Skin of body (tissue), 2 donors: ENCODE measurements around the gene GPANK1. TPM values are rescaled to one million over a fixed set of nuclear protein-coding genes. Genes with fewer than 3 reads are reported as not detected.

ENCODE experiments used
- DNase-seq: peaks from one replicate; lab custom pipeline; 2025; lab: John Stamatoyannopoulos, UW
- total RNA-seq: library from RNA; depleted of rRNA; stranded (reverse); fragments of >200 nt; gene quantifications from one replicate; pipeline ENCODE4 v1.2.3, GENCODE V29; 2014

GPANK1 gene
- total RNA-seq, 1 donor from 2014 or later = 8.2 TPM

DNA sequence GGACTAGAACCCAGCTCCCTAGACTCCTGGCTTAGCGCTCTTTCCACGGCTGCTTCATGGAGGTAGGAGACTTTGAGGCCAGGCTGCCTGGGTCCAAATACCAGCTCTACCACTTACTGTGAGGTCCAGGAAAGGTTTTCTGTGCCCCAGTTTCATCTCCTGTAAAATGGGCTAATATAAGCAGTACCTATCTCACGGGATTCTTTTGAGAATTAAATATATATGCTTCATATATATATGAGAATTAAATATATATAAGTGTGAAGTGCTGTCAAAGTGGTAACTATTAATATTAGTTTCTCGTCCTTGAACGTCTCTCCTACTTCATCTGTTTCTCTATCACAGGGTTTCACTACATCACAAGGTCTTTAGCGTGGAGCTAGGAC, 26.3 kb upstream of the GPANK1 start:
- DNase-seq = no peak

DNA sequence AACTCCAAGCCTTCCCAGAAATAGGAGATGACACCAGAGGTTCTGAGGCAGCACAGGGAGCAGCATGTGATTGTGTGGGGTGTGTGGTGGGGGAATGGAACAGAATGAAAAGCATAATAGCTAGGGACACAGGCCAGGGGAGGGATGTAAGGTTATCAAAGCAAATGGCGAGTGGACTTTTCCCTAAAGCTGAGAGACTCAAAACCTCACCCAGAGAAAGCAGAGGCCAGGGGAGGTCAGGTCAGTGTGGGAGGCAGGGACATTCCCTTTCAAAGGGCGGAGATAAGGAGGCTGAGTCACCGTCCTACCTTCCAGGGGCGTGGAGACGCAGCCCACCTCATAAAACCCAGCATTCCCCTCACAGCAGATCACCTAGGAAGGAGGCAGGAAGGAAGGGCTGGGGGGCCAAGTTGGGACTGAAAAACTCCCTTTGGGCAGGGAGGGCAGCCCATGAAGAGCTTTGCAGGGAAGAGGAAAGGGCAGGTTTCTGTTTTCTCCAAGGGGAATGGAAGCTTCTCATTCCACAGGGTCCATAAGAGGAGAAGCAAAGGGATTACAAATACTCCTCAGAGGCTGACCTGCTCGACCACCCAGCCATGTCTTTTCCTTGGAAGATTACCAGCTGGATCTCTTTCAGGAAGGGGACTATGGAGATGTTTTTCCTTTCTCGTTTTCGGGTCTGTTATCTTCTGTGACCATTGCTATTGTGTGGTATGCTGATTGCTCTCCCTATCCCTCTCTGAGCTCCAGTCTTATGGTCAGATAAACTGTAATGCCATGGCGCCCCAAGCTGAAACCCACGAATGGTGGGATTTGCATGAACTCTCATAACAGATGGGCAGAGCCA, 25.7 kb upstream of the GPANK1 start:
- DNase-seq = no peak

DNA sequence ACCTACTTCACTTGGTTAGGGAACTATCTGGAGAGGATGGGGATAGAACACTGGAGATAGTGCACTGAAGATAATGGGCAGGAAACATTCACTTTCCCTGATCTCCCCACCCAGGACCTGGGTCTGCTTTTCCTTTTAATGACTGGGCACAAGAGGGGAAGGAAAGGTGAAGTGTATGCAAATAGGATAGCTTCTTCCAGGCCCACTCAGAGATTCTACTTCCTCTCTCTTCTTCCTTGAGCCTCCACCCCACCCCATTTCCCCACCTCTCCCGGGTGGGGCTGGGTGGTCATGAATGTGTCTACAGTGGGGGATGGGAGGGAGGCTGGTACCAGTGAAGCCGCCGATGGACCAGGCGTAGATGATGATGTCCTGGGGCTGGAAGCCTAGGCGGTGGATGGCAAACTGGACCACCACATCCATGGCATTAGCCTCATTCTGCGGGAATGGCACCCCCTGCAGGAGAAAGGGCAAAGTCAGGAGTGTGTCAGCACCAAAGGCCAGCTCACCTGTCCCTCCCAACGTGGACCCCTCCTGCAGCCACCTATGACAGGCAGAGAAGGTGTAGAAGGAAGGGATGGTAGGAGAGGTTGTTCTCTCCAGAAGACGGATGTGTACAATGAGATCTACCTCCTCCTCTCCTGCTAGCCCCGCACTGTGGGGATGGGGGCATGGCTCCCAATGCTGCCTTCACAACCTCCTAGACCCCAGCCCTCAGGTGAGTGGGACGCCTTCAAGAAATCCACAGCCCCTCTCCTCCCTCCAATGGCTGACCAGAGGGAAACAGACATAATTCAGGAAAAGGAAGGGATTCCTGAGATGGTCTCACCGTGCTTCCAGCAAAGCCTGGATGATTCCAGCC, 24.7 kb upstream of the GPANK1 start:
- DNase-seq = no peak

DNA sequence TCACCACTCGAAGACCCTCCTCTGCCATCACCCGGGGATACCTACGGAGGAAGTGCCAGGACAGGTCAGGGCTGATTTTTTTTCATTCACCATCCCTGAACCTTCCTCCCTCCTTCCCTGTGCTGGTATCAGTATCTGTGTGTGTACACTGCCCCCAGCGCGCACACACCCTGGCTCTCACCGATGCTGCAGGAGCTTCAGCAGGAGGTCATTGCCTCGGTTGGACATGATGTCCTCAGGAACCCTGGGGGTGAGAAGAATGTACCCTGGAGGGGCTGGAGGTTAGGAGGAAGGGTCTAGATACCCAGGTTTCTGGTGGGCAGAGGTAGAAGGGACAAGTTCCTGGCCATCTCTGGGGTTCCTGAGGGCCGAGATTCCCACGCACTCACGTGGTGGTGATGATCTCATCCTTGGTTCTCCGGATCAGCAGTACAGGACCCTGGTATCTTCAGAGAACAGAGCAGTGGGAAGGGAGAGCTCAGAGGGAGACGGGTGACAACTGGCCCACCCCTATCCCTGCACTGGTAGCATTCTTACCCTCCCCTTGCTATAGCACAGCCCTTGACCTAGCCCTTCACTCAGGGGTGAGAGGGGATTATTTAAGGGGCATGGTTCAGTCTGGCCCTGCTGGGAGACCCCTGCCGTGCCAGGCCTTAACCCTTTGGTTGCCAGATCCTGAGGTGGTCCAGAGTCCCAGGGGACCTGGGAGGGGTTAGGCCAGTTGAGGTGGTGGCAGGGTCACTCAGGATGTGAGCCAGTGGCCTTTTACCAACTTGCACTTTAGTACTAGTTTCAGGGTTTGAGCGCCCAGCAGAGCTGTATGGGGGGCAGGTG, 23.3 kb upstream of the GPANK1 start:
- DNase-seq = no peak

DNA sequence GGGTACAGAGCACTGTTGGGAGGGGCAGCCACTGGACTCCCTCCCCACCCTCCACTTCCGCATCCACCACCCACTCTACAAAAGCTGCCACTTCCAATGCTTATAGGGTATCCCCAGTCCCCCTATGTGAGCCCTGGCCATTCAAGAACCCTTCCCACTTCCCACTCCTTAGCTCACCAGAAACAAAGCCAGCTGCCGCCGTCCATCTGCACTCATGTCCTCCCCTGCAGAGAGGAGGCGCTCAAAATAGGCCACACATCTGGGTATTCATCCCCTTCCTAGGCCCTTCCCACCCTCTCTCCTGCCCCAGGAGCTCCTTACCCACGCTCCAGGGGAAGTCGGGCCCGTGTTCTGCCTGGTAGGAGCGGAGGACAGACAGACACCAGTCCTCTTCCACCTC, 22.5 kb upstream of the GPANK1 start:
- DNase-seq = no peak

DNA sequence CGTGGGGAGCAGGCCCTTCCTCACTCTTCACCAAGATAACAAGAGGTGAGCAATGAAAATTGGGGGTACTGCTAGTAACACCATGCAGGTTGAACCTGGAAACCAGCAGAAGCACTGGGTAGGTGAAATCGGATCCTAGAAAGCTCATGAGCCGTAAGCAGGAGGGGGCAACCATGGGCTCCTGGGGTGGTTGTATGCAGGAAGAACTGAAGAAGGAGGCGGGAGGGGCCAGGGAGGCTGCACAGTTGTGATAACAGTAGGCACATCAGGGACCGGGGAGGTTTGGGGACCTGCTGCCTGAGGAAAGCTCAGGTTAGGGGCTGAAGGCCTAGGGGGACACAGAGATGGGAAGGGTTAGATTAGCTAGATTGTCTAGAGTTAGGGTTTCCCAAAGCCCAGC, 21.7 kb upstream of the GPANK1 start:
- no peak for DNase-seq

DNA sequence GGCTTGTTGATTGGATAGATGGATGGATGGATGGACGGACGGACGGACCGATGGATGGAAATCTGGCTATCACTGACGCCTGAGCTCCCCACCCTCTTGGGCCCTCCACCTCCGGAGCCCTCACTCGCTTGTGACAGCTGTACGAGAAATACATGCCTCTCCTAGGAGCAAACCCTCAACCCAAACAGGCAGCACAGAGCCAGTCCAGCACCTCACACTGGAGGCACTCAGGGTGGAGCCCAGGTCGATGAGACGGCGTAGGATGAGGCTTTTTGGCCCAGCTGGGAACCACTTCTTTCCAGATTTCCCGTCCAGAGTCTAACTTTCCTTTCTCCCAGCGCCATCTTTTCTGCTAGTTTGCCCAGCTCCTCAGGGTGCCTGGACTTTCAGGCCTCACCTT, 18.8 kb upstream of the GPANK1 start:
- DNase-seq = no peak

DNA sequence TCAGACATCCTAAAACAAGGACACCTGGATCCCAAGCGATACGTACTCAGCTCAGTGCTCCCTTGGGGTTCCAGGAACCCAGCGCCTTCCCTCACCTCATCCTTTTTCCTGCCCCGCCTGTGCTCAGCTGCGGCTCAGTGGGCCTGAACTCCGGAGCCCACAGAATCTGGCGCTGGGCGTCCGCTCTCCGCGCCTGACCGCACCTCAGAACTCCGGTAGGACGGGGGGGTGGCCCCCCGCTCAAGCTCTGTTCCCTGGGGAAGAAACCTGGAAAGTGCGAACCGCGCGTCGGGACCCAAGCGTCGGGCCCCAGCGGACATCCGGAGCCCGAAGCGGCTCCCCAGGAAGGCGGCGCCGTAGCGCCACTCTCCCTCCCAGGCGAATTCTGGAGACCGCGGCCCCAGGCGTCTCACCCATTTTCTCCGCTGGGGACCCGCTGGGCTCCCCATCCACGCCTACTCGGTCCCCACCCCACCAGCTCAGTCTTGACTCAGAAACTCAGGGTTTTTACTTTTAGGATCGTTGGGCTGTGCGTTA, 16.4 kb upstream of the GPANK1 start:
- no peak for DNase-seq

DNA sequence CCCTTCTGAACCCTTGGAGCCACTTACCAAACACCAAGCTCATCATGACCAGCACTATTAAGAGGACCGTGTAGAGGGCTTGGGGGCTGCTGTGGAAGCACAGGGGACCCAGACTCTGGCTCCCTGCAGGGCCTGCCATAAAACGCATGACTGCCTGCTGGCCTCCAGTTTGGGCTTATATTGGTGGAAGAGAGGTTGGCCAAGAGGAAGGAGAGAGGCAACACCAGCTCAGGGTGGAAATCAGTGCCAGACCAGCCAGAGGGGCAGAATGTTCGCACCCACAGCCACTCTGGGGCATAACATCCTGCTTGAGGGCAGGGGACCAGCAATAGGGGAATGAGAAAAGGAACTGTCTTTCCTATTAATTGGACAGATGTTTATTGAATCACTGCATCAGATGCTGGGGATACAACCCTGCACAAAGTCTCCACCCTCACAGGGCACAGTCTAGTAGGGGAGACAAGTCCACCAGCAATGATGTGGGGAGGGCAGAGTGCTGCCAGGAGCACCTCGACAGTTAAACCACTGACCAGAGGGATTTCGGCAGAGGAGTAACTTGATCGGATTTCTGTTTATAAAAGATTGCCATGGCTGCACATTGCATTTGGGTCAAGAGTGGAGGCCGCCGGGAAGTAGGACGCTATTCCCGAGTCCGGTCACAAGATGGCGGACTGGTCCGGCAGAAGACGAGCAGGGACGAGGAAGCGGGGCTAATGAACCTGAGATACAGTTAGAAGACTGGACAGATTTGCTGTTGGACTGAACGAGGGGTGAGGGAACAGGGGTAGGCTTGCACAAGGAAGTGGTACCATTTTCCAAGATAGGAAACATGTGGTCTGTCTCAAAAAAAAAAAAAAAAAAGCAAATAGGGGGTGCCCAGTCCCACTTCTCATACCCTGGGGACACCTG, 15.7 kb upstream of the GPANK1 start, which contains the start of gene LY6G5C:
TSS of gene LY6G5C (minus strand) at position 842 of the 909 bp plus-strand sequence. CDS start at position 148, 694 bp downstream.
- peak; percentile 82 for DNase-seq

DNA sequence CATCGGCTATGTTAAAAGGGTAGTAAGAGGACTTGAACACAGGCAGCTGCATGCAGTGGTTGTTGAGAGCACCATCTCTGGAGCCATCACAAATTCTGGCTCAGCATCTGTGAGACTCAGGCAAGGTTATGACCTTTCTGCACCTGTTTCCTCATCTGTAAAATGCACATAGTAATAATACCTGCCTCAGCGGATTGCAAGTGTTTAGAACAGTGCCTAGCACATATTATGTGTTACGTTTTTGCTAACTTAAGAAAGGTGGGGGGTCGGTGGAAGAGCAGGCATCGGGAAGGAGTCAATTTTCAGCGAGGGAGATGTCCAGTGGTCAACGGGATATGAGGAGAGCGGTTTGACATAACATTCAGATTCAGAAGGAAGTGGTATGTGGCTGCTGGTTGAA, 13.2 kb upstream of the GPANK1 start:
- DNase-seq = no peak

DNA sequence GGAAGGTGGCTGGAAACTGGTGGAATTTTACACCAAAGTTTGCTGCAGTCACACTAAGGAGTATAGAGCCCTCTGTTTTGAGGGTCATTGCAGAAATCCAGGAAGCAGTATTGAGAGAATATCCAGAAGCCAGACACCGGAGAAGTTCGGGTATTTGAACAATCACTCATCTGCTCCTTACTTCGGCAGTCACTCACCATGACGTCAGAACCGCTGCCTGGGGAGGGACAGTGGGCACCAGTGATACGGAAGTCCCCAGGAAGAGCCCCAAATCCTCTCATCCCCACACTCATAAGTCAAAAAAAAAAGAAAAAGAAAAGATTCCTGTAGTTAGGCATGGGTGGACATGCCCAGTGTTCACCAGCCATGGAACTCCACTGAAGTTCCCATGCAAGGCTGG, 12.1 kb upstream of the GPANK1 start:
- no peak for DNase-seq

DNA sequence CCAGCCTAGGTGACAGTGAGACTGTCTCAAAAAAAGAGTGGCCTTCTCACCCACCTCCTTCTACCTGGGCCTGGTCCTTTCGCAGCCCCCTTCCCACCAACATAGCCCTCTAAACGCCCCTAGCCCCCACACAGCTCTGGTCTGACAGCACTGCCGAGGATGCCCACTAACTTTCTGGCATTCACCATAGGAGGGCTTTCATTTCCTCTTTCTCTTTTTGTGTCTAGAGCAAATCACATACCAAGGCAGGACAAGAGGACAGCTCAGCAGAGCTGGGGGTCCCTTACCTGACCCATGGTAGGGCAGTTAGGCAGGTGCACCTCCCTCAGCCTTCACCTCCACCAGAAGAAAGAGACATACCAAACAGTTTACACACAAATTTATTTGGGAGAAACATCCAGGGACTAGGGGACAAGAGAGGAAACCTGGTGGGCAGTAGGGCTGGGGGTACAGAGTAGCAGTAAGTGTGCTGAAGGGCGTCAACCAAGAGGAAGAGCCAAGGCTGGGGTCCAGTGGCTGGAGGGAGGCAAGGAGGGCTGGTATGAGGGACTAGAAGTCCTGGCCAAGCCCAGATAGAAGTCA, 11.6 kb upstream of the GPANK1 start:
- no peak for DNase-seq

DNA sequence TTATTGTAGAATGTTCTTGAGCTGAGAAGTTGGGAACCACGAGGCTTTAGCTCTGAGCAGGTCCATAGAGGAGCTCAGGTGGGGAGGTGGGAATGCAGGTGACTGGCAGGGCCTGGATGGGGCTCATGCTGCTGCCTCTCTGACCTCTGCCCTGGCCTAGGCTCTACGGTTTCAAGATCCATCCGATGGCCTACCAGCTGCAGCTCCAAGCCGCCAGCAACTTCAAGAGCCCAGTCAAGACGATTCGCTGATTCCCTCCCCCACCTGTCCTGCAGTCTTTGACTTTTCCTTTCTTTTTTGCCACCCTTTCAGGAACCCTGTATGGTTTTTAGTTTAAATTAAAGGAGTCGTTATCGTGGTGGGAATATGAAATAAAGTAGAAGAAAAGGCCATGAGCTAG, 4.9 kb upstream of the GPANK1 start, which contains the start of gene LY6G5B:
TSS of gene LY6G5B (plus strand) at position 301 of the 400 bp plus-strand sequence. CDS start 975 bp downstream, outside the sequence.
- no peak for DNase-seq

DNA sequence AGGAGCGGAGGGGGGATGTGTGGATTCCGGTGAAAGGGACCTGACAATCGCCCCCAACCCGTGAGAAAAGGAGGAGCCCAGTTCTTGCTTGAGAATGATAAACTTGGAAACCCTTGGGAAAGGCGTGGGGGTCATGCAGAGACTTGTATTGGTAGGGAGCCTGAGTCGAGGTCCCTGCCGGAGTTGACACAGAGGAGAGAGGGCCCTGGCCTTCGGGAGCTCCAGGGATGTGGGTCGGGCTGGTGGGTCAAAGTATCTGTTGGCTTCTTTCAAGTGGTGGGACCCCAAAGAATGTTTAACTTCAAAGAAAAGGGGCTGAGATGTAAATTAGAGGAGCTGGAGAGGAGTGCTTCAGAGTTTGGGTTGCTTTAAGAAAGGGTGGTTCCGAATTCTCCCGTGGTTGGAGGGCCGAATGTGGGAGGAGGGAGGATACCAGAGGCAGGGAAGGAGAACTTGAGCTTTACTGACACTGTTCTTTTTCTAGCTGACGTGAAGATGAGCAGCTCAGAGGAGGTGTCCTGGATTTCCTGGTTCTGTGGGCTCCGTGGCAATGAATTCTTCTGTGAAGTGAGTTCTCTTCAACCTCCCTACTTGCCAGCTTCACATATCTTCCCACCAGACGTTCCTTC, 1.7 kb upstream of the GPANK1 start:
- no peak for DNase-seq

DNA sequence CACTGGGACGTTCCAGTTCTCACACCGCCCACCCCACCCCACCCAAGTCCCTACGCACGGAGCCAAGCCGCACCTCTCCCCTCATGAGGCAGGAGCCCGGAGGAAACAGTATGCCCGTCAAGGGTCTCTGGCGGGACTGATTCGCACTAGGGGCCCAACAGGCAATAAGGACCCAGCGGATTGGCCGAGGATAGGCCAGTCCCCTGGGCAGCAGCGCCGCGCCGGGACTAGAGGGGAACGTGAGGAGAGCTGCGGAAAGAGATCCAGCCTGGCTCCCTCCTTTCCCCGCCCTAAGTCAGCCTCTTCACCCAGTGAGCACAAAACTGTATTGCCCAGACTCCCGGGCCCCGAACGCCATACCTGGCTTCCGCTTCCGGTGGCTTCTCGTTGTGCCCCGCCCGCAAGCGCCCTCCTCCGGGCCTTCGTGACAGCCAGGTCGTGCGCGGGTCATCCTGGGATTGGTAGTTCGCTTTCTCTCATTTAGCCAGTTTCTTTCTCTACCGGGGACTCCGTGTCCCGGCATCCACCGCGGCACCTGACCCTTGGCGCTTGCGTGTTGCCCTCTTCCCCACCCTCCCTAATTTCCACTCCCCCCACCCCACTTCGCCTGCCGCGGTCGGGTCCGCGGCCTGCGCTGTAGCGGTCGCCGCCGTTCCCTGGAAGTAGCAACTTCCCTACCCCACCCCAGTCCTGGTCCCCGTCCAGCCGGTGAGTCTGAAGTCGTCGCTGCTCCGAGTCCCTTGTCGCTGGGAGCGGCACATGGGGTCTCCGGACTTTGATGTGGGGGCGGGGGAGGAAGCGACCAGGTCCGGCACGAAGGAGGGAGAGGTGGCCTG, 922 bp upstream of the GPANK1 start, which contains the start of gene CSNK2B:
TSS of gene CSNK2B (plus strand) at position 580 of the 836 bp plus-strand sequence. CDS start 752 bp downstream, outside the sequence.
- peak; percentile 99 for DNase-seq

DNA sequence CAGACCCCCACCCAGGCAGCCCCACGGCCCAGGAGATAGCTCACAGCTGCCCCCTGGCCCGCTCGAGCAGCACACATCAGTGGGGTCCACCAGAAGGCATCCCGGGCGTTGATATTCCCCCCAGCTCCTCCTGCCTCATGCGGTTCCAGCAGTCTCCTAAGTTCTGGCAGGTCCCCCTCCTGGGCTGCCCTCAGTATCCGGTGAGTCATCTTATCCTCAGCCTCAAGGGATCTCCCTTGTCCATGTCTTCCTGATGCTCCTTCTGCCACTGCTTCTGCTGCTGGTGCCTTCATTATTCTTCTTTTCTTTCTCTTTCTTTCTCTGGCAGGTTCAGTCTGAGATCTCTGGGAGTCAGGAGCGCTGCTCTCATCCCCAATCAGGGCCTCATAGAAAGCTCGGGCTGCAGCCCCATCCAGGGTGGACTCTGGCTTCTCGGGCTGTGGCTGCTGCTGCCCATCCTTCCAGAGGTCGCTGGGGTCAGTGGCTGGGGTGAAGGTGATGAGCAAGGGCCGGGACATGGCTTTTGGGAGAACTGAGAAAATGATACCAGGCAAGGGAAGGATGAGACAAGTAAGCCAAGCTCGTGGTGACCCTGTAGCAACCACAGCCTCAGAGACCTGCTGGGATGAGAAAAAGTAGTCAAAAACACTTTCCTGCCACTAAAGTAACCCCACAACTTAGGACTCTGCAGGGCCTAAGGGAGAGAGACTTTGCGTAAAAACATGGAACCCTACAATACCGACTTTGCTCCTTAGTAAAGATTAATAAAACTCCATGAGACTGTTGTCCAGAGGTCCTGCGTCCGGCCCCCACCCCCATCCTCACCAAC, 622 bp downstream of the GPANK1 start:
- peak; percentile 41 for DNase-seq
